Endodermal cell (in vitro differentiated cells): Measurements from ENCODE around the gene PODNL1. TPM values are rescaled to one million over a fixed set of nuclear protein-coding genes. Genes with fewer than 3 reads are reported as not detected.

ENCODE experiments used
- DNase-seq: peaks from one replicate; pipeline ENCODE4 v3.0.0-alpha.2; 2017
- H3K27ac ChIP-seq: 2 replicates; pipeline ENCODE4 v1.5.1; 2013; ENCODE audit warnings: mild to moderate bottlenecking, low read depth, low read length, moderate library complexity
- H3K27me3 ChIP-seq: 2 replicates; pipeline ENCODE4 v1.6.1; 2013; ENCODE audit warnings: mild to moderate bottlenecking, low read length, moderate library complexity; ENCODE audit not compliant: insufficient read depth, control insufficient read depth, poor library complexity, severe bottlenecking
- H3K36me3 ChIP-seq: 2 replicates; pipeline ENCODE4 v1.7.0; 2013; ENCODE audit warnings: mild to moderate bottlenecking, low read length, moderate library complexity; ENCODE audit not compliant: control insufficient read depth, insufficient read depth
- H3K4me1 ChIP-seq: one replicate; pipeline ENCODE4 v1.7.0; 2013; ENCODE audit warnings: low read length; ENCODE audit not compliant: control insufficient read depth, insufficient read depth
- H3K4me3 ChIP-seq: 2 replicates; pipeline ENCODE4 v1.5.1; 2013; ENCODE audit warnings: mild to moderate bottlenecking, low read length, moderate library complexity
- H3K9ac ChIP-seq: 2 replicates; pipeline ENCODE4 v1.6.1; 2013; ENCODE audit warnings: mild to moderate bottlenecking, low read length, moderate library complexity; ENCODE audit not compliant: poor library complexity, severe bottlenecking; ENCODE audit errors: extremely low read depth
- H3K9me3 ChIP-seq: 2 replicates; pipeline ENCODE4 v1.6.1; 2013; ENCODE audit warnings: mild to moderate bottlenecking, low read length, moderate library complexity; ENCODE audit not compliant: control insufficient read depth
- H3K27ac Mint-ChIP-seq: 2 replicates; pipeline ENCODE4 v1.8.0; 2020; ENCODE audit warnings: mixed read lengths
- H3K27me3 Mint-ChIP-seq: 2 replicates; pipeline ENCODE4 v1.8.0; 2021; ENCODE audit warnings: mild to moderate bottlenecking, mixed read lengths; ENCODE audit not compliant: insufficient read depth
- H3K36me3 Mint-ChIP-seq: 2 replicates; pipeline ENCODE4 v1.8.0; 2020; ENCODE audit warnings: low read depth, mixed read lengths
- H3K4me1 Mint-ChIP-seq: 2 replicates; pipeline ENCODE4 v1.8.0; 2020; ENCODE audit warnings: mixed read lengths
- H3K4me3 Mint-ChIP-seq: 2 replicates; pipeline ENCODE4 v1.8.0; 2020; ENCODE audit warnings: mild to moderate bottlenecking, moderate library complexity, mixed read lengths
- H3K9me3 Mint-ChIP-seq: 2 replicates; pipeline ENCODE4 v1.8.0; 2020; ENCODE audit warnings: mild to moderate bottlenecking, mixed read lengths
- WGBS, 2 experiments: methylation state at CpG; one replicate each; pipeline versions ENCODE4 v1.1.5 to v1.1.7; 2013; ENCODE audit warnings: missing lambda C conversion rate in 2 of 2, mixed read lengths in 1 of 2; ENCODE audit not compliant: insufficient coverage in 1 of 2, insufficient read length in 1 of 2; 5-methylcytosine and 5-hydroxymethylcytosine counted together
- total RNA-seq, 2 donors: library from RNA; stranded (reverse); fragmentation: NEBNext Ultra II Directional in 1 of 2; extraction: Animal tissue kit (Norgen Biotek cat#: 25700) in 1 of 2; gene quantifications; 2 replicates in 1 of 2; 3 replicates in 1 of 2; pipeline ENCODE4 v1.2.1, GENCODE V29; 2021
- TF ChIP-seq, protein P1 (sequence below): fragments of 200-600 bp; sonication (generic); conservative IDR thresholded peaks from 2 replicates; pipeline ENCODE4 v1.5.0; 2021; ENCODE audit warnings: antibody characterized with exemption, mild to moderate bottlenecking

Gene PODNL1
- total RNA-seq, 2 donors from 2014 or later: 0.29 TPM; not detected in 1

DNA sequence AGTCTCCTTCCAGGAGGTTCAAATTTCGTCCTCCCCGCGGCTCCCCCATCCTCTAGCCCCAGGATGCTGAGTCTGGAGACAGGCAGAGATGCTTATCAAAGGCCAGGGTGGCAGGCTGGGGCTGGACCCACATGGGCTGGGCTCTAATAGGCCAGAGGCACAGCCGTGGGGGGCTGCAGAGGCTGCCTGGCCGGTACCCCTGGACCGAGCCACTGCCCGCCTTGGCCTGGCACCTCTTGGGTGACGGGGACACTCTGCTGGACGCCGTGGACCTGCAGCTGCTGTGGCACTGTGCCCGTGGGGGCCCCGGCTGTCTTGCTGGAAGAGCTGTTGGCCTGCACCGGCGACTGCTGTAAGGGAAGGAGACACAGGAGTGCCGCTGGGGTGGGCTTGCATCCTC is 42.1 kb upstream of the PODNL1 start:
- H3K27me3 Mint-ChIP-seq: no peaks in the 10 kb centered on the region
- H3K4me1 Mint-ChIP-seq: peaks cover 3% of the 10 kb centered on the region
- H3K36me3 ChIP-seq: peaks cover 13% of the 10 kb centered on the region
- H3K4me1 ChIP-seq: no peaks in the 10 kb centered on the region
- no peak overlapping the region for H3K9ac ChIP-seq
- TF ChIP-seq, protein P1, sequence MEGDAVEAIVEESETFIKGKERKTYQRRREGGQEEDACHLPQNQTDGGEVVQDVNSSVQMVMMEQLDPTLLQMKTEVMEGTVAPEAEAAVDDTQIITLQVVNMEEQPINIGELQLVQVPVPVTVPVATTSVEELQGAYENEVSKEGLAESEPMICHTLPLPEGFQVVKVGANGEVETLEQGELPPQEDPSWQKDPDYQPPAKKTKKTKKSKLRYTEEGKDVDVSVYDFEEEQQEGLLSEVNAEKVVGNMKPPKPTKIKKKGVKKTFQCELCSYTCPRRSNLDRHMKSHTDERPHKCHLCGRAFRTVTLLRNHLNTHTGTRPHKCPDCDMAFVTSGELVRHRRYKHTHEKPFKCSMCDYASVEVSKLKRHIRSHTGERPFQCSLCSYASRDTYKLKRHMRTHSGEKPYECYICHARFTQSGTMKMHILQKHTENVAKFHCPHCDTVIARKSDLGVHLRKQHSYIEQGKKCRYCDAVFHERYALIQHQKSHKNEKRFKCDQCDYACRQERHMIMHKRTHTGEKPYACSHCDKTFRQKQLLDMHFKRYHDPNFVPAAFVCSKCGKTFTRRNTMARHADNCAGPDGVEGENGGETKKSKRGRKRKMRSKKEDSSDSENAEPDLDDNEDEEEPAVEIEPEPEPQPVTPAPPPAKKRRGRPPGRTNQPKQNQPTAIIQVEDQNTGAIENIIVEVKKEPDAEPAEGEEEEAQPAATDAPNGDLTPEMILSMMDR: no peak
- H3K4me3 ChIP-seq: no peak overlapping the region
- peaks cover 24% of the 10 kb centered on the region for H3K36me3 Mint-ChIP-seq
- no peak overlapping the region for H3K27ac ChIP-seq
- no peak for DNase-seq
- H3K9me3 Mint-ChIP-seq: no peaks in the 10 kb centered on the region
- H3K9me3 ChIP-seq: no peaks in the 10 kb centered on the region
- 92 to 96% methylated on average over 15 of the region's 15 CpGs for WGBS, 2 experiments
- H3K4me3 Mint-ChIP-seq: no peak overlapping the region
- H3K27me3 ChIP-seq: no peaks in the 10 kb centered on the region
- no peak overlapping the region for H3K27ac Mint-ChIP-seq

DNA sequence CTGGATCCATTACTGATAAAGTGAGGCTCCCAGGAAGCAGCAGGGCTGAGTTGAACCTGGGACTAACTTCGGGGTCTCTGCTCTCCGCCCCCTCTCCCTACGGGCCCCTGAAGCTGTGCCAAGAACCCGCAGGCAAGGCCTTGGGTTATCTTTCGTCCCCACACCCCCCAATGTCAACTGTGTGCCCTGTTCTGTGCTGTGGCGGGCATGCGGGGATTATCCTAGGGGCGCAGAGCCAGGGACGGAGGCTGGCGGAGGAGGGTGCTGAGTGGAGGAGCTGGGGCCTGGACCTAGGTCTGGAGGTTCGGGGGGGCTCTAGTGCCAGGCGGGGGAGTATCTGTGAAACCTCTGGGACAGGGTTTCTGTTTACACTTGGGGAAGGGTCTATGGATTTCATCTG is 41.5 kb upstream of the PODNL1 start:
- 91 to 100% methylated on average over 2 to 12 of the region's 12 CpGs for WGBS, 2 experiments
- H3K27me3 Mint-ChIP-seq: no peaks in the 10 kb centered on the region
- no peak overlapping the region for H3K4me3 ChIP-seq
- H3K36me3 ChIP-seq: peaks cover 13% of the 10 kb centered on the region
- H3K27me3 ChIP-seq: no peaks in the 10 kb centered on the region
- no peaks in the 10 kb centered on the region for H3K4me1 ChIP-seq
- H3K36me3 Mint-ChIP-seq: peaks cover 28% of the 10 kb centered on the region
- peak overlapping the region; percentile 45 for H3K4me3 Mint-ChIP-seq
- H3K27ac Mint-ChIP-seq: no peak overlapping the region
- H3K4me1 Mint-ChIP-seq: peaks cover 3% of the 10 kb centered on the region
- H3K9me3 ChIP-seq: no peaks in the 10 kb centered on the region
- no peaks in the 10 kb centered on the region for H3K9me3 Mint-ChIP-seq
- no peak for DNase-seq
- H3K27ac ChIP-seq: no peak overlapping the region
- no peak overlapping the region for H3K9ac ChIP-seq
- TF ChIP-seq, protein P1: no peak

DNA sequence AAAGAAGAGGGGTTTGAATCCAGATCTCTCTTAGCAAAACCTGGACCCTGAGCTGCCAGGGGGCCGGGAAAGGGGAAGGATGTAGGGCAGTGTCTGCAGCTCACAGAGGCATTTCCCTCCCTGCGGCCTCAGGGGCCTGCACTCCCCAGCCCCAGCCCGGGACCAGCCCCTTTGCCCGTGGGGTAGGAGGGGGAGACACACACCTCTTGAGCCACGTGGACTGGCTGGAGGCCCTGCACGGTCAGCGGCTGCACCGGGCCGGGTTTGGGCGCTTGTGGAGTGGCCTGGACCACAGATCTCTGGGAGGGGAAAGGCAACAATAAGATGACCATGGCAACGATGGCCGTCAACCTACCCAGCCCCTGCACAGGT is 41.0 kb upstream of the PODNL1 start:
- Histone ChIP-seq H3K36me3 (peaks cover 13% of the 10 kb centered on the region), H3K4me3 (peak overlapping the region; percentile 40), H3K27me3 (no peaks in the 10 kb centered on the region), H3K4me1 (no peaks in the 10 kb centered on the region), H3K9me3 (no peaks in the 10 kb centered on the region), H3K9ac (no peak overlapping the region), H3K27ac (no peak overlapping the region)
- Mint-ChIP-seq H3K27me3 (no peaks in the 10 kb centered on the region), H3K27ac (no peak overlapping the region), H3K9me3 (no peaks in the 10 kb centered on the region), H3K36me3 (peaks cover 32% of the 10 kb centered on the region), H3K4me3 (peak overlapping the region; percentile 45), H3K4me1 (peaks cover 6% of the 10 kb centered on the region)
- TF ChIP-seq, protein P1: no peak
- peak; percentile 70 for DNase-seq
- 37 to 54% methylated on average over 9 to 12 of the region's 12 CpGs for WGBS, 2 experiments
